ENCODE data around the gene P2RY6. TPM values are rescaled to one million over a fixed set of nuclear protein-coding genes. Genes with fewer than 3 reads are reported as not detected.

P2RY6 gene
- polyA plus RNA-seq, 2 of the 4 experiments (the other 2 are of a cell fraction), result 6.8 to 8.8 TPM

DNA sequence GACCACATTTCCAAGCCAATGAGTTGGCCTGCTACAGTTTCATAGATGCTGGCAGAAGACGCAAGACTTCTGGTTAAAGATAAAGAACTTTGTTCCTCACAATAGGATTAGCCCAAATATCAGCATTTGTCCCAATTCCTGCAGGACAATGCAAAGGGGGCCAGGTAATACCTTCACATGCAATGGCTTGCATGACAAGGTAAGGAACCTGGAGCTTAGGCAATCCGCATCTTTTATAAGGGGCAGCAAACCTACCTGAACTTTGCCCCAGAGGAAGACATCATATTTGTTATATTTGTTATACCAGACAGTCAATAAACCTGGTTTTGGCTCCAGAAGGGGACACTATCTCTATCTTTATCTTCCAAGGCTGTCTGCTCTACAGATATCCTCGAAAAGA lies 5.3 kb downstream of the P2RY6 start:
- CTCF ChIA-PET, result interaction anchor here (1.5 kb wide), 1 partner anchor 20 kb away, joined by 4 read pairs; no protein-coding TSS in a partner anchor
- H3K27ac ChIP-seq, result no peak overlapping the region
- no peaks in the 10 kb centered on the region for H3K9me3 ChIP-seq
- H3K4me1 ChIP-seq, result peaks cover 21% of the 10 kb centered on the region
- no peak overlapping the region for H3K4me3 ChIP-seq
- TF ChIP-seq BHLHE40 (IDR thresholded peaks at IDR 0.05; ENCODE audit: low read depth, low read length), result no peak
- TF ChIP-seq, protein P1, sequence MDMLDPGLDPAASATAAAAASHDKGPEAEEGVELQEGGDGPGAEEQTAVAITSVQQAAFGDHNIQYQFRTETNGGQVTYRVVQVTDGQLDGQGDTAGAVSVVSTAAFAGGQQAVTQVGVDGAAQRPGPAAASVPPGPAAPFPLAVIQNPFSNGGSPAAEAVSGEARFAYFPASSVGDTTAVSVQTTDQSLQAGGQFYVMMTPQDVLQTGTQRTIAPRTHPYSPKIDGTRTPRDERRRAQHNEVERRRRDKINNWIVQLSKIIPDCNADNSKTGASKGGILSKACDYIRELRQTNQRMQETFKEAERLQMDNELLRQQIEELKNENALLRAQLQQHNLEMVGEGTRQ (IDR thresholded peaks at IDR 0.05), result no peak
- no peak for TF ChIP-seq ELK1 (IDR thresholded peaks at IDR 0.05; ENCODE audit: low read depth, low read length)
- no peak for TF ChIP-seq HOXA7 (CRISPR knock-in tag; IDR thresholded peaks at IDR 0.05)
- no peak for TF ChIP-seq CBX8 (IDR thresholded peaks at IDR 0.05)
- TF ChIP-seq ESRRA (IDR thresholded peaks at IDR 0.05; ENCODE audit: borderline replicate concordance, low read length), result no peak
- no peak for TF ChIP-seq MAZ (IDR thresholded peaks at IDR 0.05; ENCODE audit: borderline replicate concordance, low read depth, low read length)
- no peak for TF ChIP-seq POLR2AphosphoS2 (conservative IDR thresholded peaks at IDR 0.05; ENCODE audit: low read length)
- TF ChIP-seq, protein P2, sequence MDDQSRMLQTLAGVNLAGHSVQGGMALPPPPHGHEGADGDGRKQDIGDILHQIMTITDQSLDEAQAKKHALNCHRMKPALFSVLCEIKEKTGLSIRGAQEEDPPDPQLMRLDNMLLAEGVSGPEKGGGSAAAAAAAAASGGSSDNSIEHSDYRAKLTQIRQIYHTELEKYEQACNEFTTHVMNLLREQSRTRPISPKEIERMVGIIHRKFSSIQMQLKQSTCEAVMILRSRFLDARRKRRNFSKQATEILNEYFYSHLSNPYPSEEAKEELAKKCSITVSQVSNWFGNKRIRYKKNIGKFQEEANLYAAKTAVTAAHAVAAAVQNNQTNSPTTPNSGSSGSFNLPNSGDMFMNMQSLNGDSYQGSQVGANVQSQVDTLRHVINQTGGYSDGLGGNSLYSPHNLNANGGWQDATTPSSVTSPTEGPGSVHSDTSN (IDR thresholded peaks at IDR 0.05), result no peak
- H3K4me2 ChIP-seq, result no peak overlapping the region
- DNase-seq (ENCODE audit: low read depth in 1 of 2, low spot score in 1 of 2) (no peak), ATAC-seq (no peak), FAIRE-seq (no peak)
- POLR2A ChIA-PET, result no interaction called here
- 90% methylated on average over 3 of the region's 3 CpGs for WGBS (ENCODE audit: missing lambda C conversion rate)

- DNase-seq (ENCODE audit: low read depth in 1 of 2, low spot score in 1 of 2) (no peak), ATAC-seq (no peak), FAIRE-seq (no peak)
- Histone ChIP-seq H3K4me1 (peaks cover 5% of the 10 kb centered on the region; the same call in 1 of the 3 replicates), H3K27ac (no peak overlapping the region), H3K4me2 (no peak overlapping the region), H3K4me3 (no peak overlapping the region), H3K9me3 (no peaks in the 10 kb centered on the region)
- WGBS (ENCODE audit: missing lambda C conversion rate), result 83% methylated on average over 5 of the region's 5 CpGs
- CTCF ChIA-PET, result interaction anchor here (0.6 to 16.9 kb wide), 10 partner anchors 10 to 102 kb away, joined by 3 to 224 read pairs (median 7); partner anchors contain the start of genes ARHGEF17 and P2RY6
- no peak for TF ChIP-seq TFCP2L1 (CRISPR knock-in tag; IDR thresholded peaks at IDR 0.05)
- POLR2A ChIA-PET, result interaction anchor here (0.5 kb wide), 1 partner anchor 27 kb away, joined by 3 read pairs; no protein-coding TSS in a partner anchor
Observed at GRCh38 chr11:73280626-73281025, 8.5 kb downstream of the P2RY6 start.

DNA sequence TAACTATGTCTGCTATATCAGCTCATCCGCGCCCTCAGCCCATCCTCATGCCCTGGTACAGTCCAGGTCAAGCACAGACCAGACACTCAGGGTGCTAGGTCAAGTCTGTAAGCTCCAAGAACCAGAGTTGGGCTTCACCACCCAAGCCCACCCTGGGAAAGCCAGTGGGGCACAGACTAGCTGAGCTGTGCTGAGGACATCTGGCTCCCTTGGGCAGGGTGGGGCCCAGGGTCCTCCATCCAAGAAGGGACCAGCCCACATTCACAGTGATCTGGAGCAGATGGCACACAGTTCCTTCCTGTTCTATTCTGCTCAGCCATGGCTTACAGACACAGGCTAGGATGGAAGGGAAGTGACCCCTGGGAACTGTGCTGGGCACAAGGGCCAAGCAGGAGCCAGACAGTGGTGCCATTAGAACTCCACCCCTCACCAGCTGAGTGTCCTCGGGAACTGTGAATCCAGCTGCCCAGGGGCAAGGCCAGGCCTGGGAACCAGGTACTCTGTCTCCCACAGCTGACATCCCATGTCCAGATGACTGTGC lies 9.1 kb downstream of the P2RY6 start:
- no peak for TF ChIP-seq ZC3H11A (IDR thresholded peaks at IDR 0.05)
- no peak for TF ChIP-seq KDM5A (IDR thresholded peaks at IDR 0.05)
- no peak for TF ChIP-seq MAFK (IDR thresholded peaks at IDR 0.05; ENCODE audit: partially characterized antibody)
- TF ChIP-seq GATA3 (IDR thresholded peaks at IDR 0.05; ENCODE audit: borderline replicate concordance), result no peak
- TF ChIP-seq JUNB (IDR thresholded peaks at IDR 0.05), result no peak
- no peak for TF ChIP-seq CTCF (IDR thresholded peaks at IDR 0.05)
- TF ChIP-seq BCL3 (IDR thresholded peaks at IDR 0.05), result no peak
- TF ChIP-seq EHMT2 (IDR thresholded peaks at IDR 0.05; ENCODE audit: low read depth), result no peak
- no peak for TF ChIP-seq EP300 (IDR thresholded peaks at IDR 0.05)
- TF ChIP-seq NR3C1 (IDR thresholded peaks at IDR 0.05), result no peak
- TF ChIP-seq RCOR1 (IDR thresholded peaks at IDR 0.05; ENCODE audit: low read depth, low read length), result no peak
- TF ChIP-seq ELK1 (IDR thresholded peaks at IDR 0.05; ENCODE audit: low read depth, low read length), result no peak
- TF ChIP-seq NFE2L2 (conservative IDR thresholded peaks at IDR 0.05; ENCODE audit: low read length), result no peak
- TF ChIP-seq SMC3 (IDR thresholded peaks at IDR 0.05), result no peak
- no peak for TF ChIP-seq ZFP36 (IDR thresholded peaks at IDR 0.05; ENCODE audit: borderline replicate concordance, partially characterized antibody)
- no peak for TF ChIP-seq HOXB5 (CRISPR knock-in tag; IDR thresholded peaks at IDR 0.05)
- peaks cover 5% of the 10 kb centered on the region; the same call in 1 of the 3 replicates for H3K4me1 ChIP-seq
- DNase-seq (ENCODE audit: low read depth in 1 of 2, low spot score in 1 of 2), result no peak
- H3K27ac ChIP-seq, result no peak overlapping the region
- H3K9me3 ChIP-seq, result no peaks in the 10 kb centered on the region
- no peak overlapping the region for H3K4me3 ChIP-seq
- 96% methylated on average over 2 of the region's 3 CpGs for WGBS (ENCODE audit: missing lambda C conversion rate)
- CTCF ChIA-PET, result interaction anchor here (0.6 to 16.9 kb wide), 9 partner anchors 9 to 449 kb away, joined by 3 to 224 read pairs (median 4); partner anchors contain the start of genes ARHGEF17 and P2RY6
- POLR2A ChIA-PET, result no interaction called here
- ATAC-seq, result no peak
- FAIRE-seq, result no peak
- no peak overlapping the region for H3K4me2 ChIP-seq
